Bronchial epithelial cell (primary cell): ENCODE results near the gene GALR2. TPM values are rescaled to one million over a fixed set of nuclear protein-coding genes. Genes with fewer than 3 reads are reported as not detected.

Source experiments
- DNase-seq: peaks from one replicate; pipeline ENCODE4 v3.0.0-alpha.2; 2010; ENCODE audit warnings: low read depth
- FAIRE-seq: peaks from 2 replicates; lab custom pipeline; 2011; peaks lifted over from hg19 to GRCh38; lab: Jason Lieb, UNC
- H3K27me3 ChIP-seq: 2 replicates; pipeline ENCODE4 v1.5.1; 2011; ENCODE audit warnings: low read length; ENCODE audit not compliant: control insufficient read depth, insufficient read depth
- H3K36me3 ChIP-seq: 2 replicates; pipeline ENCODE4 v1.5.1; 2011; ENCODE audit warnings: low read length; ENCODE audit not compliant: control insufficient read depth, insufficient read depth
- H3K4me3 ChIP-seq: 2 replicates; pipeline ENCODE4 v1.5.1; 2011; ENCODE audit warnings: mild to moderate bottlenecking, low read depth, low read length, control low read depth
- total RNA-seq: library from RNA; depleted of rRNA; stranded (reverse); fragments of >200 nt; gene quantifications from 2 replicates; pipeline ENCODE4 v1.2.1, GENCODE V29; 2014
- TF ChIP-seq, protein P1 (sequence below): IDR thresholded peaks from 2 replicates; pipeline ENCODE4 v1.5.1; 2011; ENCODE audit warnings: mild to moderate bottlenecking, moderate library complexity, low read length, control low read depth, inconsistent platforms; ENCODE audit not compliant: insufficient read depth, severe bottlenecking

The GALR2 gene, protein sequence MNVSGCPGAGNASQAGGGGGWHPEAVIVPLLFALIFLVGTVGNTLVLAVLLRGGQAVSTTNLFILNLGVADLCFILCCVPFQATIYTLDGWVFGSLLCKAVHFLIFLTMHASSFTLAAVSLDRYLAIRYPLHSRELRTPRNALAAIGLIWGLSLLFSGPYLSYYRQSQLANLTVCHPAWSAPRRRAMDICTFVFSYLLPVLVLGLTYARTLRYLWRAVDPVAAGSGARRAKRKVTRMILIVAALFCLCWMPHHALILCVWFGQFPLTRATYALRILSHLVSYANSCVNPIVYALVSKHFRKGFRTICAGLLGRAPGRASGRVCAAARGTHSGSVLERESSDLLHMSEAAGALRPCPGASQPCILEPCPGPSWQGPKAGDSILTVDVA
- not detected in 2 replicates for total RNA-seq

DNA sequence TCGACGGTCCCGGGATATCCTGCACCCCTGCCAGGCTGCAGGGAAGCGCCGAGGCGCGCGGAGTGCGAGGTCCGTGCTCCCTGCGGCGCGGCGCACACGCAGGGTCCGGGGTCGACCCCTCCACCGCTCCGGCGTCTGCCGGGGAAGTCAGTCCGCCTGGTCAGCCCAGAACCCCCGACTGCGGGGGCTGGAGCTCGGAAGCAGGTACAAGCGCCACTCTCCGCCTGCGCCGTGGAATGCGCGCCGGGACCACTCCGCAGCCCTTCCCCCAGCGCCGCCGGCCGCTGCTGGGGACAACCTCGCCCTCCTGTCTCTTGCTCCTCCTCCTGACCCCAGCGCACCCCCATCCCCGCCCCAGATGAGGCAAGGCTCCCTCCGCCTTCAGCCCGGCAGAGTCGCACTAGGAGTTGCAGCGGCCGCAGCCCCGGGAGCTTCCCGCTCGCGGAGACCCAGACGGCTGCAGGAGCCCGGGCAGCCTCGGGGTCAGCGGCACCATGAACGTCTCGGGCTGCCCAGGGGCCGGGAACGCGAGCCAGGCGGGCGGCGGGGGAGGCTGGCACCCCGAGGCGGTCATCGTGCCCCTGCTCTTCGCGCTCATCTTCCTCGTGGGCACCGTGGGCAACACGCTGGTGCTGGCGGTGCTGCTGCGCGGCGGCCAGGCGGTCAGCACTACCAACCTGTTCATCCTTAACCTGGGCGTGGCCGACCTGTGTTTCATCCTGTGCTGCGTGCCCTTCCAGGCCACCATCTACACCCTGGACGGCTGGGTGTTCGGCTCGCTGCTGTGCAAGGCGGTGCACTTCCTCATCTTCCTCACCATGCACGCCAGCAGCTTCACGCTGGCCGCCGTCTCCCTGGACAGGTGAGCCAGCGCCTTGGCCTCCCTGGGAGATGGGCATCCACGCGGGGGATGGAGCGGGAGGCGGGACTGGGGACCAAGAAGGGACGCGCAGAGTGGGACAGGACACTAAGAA is at the start of gene GALR2:
Gene GALR2, plus strand, starts transcription at position 392 of the 974 bp plus-strand sequence. Its CDS starts 103 bp downstream, at position 495.
- DNase-seq (no peak), FAIRE-seq (no peak)
- peaks cover 49% of the 10 kb centered on the region for H3K27me3 ChIP-seq
- no peak within 1 kb of the TSS for H3K4me3 ChIP-seq
- no peaks in the 10 kb centered on the region for H3K36me3 ChIP-seq
- TF ChIP-seq, protein P1, sequence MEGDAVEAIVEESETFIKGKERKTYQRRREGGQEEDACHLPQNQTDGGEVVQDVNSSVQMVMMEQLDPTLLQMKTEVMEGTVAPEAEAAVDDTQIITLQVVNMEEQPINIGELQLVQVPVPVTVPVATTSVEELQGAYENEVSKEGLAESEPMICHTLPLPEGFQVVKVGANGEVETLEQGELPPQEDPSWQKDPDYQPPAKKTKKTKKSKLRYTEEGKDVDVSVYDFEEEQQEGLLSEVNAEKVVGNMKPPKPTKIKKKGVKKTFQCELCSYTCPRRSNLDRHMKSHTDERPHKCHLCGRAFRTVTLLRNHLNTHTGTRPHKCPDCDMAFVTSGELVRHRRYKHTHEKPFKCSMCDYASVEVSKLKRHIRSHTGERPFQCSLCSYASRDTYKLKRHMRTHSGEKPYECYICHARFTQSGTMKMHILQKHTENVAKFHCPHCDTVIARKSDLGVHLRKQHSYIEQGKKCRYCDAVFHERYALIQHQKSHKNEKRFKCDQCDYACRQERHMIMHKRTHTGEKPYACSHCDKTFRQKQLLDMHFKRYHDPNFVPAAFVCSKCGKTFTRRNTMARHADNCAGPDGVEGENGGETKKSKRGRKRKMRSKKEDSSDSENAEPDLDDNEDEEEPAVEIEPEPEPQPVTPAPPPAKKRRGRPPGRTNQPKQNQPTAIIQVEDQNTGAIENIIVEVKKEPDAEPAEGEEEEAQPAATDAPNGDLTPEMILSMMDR, result no peak

DNA sequence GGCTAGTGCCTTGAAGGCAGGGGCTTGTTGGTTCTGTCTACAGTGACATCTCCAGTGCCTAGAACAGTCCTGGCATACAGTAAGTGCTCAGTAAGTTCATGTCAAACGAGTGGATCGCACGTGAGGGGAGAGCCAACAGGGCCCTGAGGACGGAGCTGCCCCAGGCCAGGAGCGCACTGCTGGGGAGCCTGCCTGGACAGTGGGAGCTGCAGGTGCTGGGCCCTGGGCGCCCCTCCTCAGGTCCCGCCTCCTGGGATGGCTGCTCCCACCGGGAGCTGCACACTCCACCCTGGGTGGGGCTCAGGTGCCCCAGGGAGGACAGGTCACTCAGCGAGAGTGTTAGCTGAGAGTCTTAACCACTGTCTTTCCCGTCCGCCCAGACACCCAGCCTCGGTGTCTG is 49.3 kb upstream of the GALR2 start:
- DNase-seq (no peak), FAIRE-seq (peak; percentile 87)
- no peaks in the 10 kb centered on the region for H3K27me3 ChIP-seq
- peak overlapping the region; percentile 73 for H3K4me3 ChIP-seq
- TF ChIP-seq, protein P1, result no peak
- H3K36me3 ChIP-seq, result peaks cover 17% of the 10 kb centered on the region

DNA sequence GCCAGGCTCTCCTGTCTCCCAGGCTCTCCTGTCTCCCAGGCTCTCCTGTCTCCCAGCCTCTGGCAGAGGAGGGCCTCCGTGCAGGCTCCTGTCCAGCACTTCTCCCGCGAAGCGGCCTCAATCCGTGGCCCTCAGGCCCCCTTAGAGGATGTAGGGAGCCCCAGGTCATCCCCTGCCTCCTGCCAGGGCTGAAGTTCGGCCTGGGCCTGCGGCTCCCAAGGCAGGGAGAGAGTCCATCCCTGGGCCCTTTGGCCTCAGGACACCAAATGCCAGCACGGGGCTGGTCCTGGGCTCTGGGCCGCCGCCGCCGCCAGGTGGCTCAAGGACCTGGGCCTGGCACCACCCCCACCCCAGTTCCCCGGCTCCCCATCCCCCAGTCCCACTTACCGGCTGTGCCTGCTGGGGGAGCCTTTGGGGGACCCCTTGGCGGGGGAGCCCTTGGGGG is 47.8 kb upstream of the GALR2 start:
- Histone ChIP-seq H3K4me3 (peak overlapping the region; percentile 73), H3K36me3 (peaks cover 16% of the 10 kb centered on the region), H3K27me3 (no peaks in the 10 kb centered on the region)
- TF ChIP-seq, protein P1, result peak; percentile 31
- FAIRE-seq (no peak), DNase-seq (no peak)

DNA sequence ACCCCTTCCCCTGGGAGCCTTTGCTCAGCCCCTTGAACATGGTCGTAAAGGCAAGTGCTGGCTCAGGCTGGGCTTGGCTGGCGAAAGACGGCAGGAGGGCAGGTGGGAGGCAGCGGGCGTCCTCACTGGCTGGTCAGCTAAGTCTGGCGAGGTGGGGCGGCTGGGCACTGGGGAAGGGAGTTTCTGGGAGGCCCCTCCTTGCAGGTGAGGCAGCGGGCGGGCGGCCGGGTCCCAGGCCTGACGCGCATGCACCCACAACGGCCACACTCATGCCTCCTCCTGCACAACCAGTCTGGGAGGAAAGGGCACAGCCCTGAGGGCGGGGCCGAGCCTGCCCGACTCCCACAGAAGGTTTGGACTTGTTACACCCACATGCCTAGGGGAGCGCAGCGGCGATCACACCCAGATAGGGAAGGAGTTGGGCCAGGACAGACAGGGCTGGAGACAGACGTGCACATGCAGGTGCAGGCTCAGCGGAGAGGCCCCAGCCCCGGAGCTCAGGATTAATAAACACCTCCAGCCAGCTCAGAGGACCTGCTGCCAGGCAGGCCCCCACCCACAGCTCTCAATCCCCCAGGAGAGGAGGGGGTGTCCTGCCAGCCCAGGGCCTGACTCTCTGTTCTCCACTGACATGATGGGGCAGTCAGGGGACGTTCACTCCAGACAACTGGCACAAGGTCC is 47.3 kb upstream of the GALR2 start, which contains the start of gene EVPL:
Gene EVPL, minus strand, starts transcription at position 148 of the 681 bp plus-strand sequence. Its CDS starts 108 bp downstream, at position 40.
- TF ChIP-seq, protein P1, result no peak

DNA sequence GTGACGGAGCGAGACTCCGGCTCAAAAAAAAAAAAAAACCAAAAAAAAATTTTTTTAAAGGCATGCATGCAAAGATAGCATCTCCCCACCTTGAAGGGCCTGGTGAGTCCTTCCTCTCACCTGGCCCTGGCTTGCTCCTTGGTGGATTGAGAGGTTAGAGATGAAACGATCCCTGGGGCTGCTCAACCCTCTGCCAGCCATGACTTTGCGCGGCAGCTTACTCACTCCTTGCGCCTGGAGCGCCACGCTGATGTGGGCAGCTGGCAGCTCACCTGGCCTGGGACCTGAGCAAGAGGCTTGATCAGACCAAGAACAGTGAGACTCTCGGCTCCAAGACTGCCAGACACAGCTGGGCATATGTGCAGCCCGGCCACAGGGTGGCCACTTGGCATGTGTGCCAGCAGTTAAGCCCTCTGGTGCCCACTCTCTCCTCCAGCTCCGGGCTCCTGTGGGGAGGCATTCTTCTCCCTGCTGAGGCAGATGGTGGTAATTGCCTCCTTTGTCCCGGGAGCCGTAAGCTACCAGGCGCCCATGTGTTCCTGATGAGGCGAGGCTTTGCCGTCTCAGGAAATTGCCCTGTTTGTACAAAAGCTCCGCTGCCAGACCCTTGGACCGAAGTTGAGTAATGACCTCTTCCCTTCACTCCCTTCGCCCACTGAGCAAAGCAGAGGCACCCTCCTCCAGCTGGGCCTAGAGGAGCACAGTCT is 42.4 kb upstream of the GALR2 start:
- TF ChIP-seq, protein P1, result peak; percentile 11
- no peak for DNase-seq
- Histone ChIP-seq H3K4me3 (no peak overlapping the region), H3K36me3 (no peaks in the 10 kb centered on the region), H3K27me3 (no peaks in the 10 kb centered on the region)
- FAIRE-seq, result no peak

More for the DNA sequence above, 47.3 kb upstream of the GALR2 start, which contains the start of gene EVPL:
- Histone ChIP-seq H3K36me3 (peaks cover 15% of the 10 kb centered on the region), H3K27me3 (no peaks in the 10 kb centered on the region), H3K4me3 (peak within 1 kb of the TSS; percentile 73)
- DNase-seq (peak; percentile 92), FAIRE-seq (peak; percentile 40)
